GM23338 (cell line): ENCODE measurements around the gene SERPINB2. TPM values are rescaled to one million over a fixed set of nuclear protein-coding genes. Genes with fewer than 3 reads are reported as not detected.

Experiments used
- ATAC-seq: fragments of 200-7000 bp; cut with Tn5 transposase; 3 replicates; pipeline ENCODE4 v1.9.1; 2020
- DNase-seq: peaks from one replicate; pipeline ENCODE4 v3.0.0-alpha.2; 2015; ENCODE audit warnings: low spot score
- H2AFZ ChIP-seq: fragments of 200-600 bp; sonication (generic); 2 replicates; pipeline ENCODE4 v1.8.0; 2016; ENCODE audit warnings: antibody characterized with exemption, mild to moderate bottlenecking, moderate library complexity
- H3F3A ChIP-seq: fragments of 200-600 bp; sonication (generic); replicated peaks from 2 replicates; pipeline ENCODE4 v1.8.0; 2017; ENCODE audit warnings: antibody characterized with exemption, mixed run types, low read depth
- H3K27ac ChIP-seq: fragments of 200-600 bp; sonication (generic); 2 replicates; pipeline ENCODE4 v1.6.1; 2016; ENCODE audit warnings: low read depth
- H3K27me3 ChIP-seq: fragments of 200-600 bp; sonication (generic); 2 replicates; pipeline ENCODE4 v1.8.0; 2016; ENCODE audit warnings: mild to moderate bottlenecking, mixed run types, moderate library complexity; ENCODE audit not compliant: insufficient read depth
- H3K36me3 ChIP-seq: fragments of 200-600 bp; sonication (generic); 2 replicates; pipeline ENCODE4 v1.8.0; 2016; ENCODE audit warnings: mild to moderate bottlenecking; ENCODE audit not compliant: insufficient read depth
- H3K4me1 ChIP-seq: fragments of 200-600 bp; sonication (generic); 2 replicates; pipeline ENCODE4 v1.8.0; 2016; ENCODE audit warnings: mild to moderate bottlenecking, moderate library complexity; ENCODE audit not compliant: insufficient read depth
- H3K4me2 ChIP-seq: fragments of 200-600 bp; sonication (generic); 2 replicates; pipeline ENCODE4 v1.7.1; 2017; ENCODE audit warnings: mixed run types
- H3K4me3 ChIP-seq: fragments of 200-600 bp; sonication (generic); 2 replicates; pipeline ENCODE4 v1.6.1; 2016; ENCODE audit warnings: mixed run types
- H3K79me2 ChIP-seq: fragments of 200-600 bp; sonication (generic); replicated peaks from 2 replicates; pipeline ENCODE4 v1.8.0; 2017; ENCODE audit warnings: mild to moderate bottlenecking; ENCODE audit not compliant: insufficient read depth
- H3K9me2 ChIP-seq: fragments of 200-600 bp; sonication (generic); 2 replicates; pipeline ENCODE4 v1.8.0; 2017; ENCODE audit not compliant: insufficient read depth
- H4K20me1 ChIP-seq: fragments of 200-600 bp; sonication (generic); replicated peaks from 2 replicates; pipeline ENCODE4 v1.8.0; 2017; ENCODE audit warnings: mild to moderate bottlenecking; ENCODE audit not compliant: insufficient read depth
- H3K27ac Mint-ChIP-seq: 2 replicates; pipeline ENCODE4 v1.8.0; 2020; ENCODE audit warnings: inconsistent platforms, mild to moderate bottlenecking, moderate library complexity, mixed read lengths
- H3K27me3 Mint-ChIP-seq: 3 replicates; pipeline ENCODE4 v1.8.0; 2022; ENCODE audit warnings: low read depth, mild to moderate bottlenecking, moderate library complexity, mixed read lengths, inconsistent platforms; ENCODE audit not compliant: insufficient read depth, poor library complexity
- H3K36me3 Mint-ChIP-seq: 3 replicates; pipeline ENCODE4 v1.8.0; 2021; ENCODE audit warnings: low read depth, mild to moderate bottlenecking, inconsistent platforms, moderate library complexity, mixed read lengths
- H3K4me1 Mint-ChIP-seq: 3 replicates; pipeline ENCODE4 v1.8.0; 2020; ENCODE audit warnings: mild to moderate bottlenecking, inconsistent platforms, mixed read lengths
- H3K4me3 Mint-ChIP-seq: 3 replicates; pipeline ENCODE4 v1.8.0; 2021; ENCODE audit warnings: moderate library complexity, mild to moderate bottlenecking, inconsistent platforms, mixed read lengths
- H3K9me3 Mint-ChIP-seq: 3 replicates; pipeline ENCODE4 v1.8.0; 2020; ENCODE audit warnings: moderate library complexity, mild to moderate bottlenecking, inconsistent platforms, mixed read lengths
- CREB1 ChIP-seq: fragments of 250-450 bp; sonication (Bioruptor Pico); IDR thresholded peaks from 2 replicates; pipeline ENCODE4 v1.5.0; 2020; ENCODE audit warnings: low read depth, mild to moderate bottlenecking, moderate library complexity
- CTCF ChIP-seq, 2 experiments: fragments of 200-600 bp in 1 of 2; sonication (generic) in 1 of 2; conservative IDR thresholded peaks; 2 replicates each; pipeline versions ENCODE4 v1.5.1 to v1.6.1; 2016 to 2017; ENCODE audit warnings: antibody characterized with exemption in 2 of 2, low read depth in 2 of 2, mild to moderate bottlenecking in 2 of 2, moderate library complexity in 1 of 2
- EZH2 ChIP-seq: fragments of 200-600 bp; sonication (generic); IDR thresholded peaks from one replicate; pipeline ENCODE4 v1.8.0; 2017; ENCODE audit warnings: antibody characterized with exemption, mild to moderate bottlenecking, low read depth; ENCODE audit not compliant: unreplicated experiment
- EZH2phosphoT487 ChIP-seq: fragments of 200-600 bp; sonication (generic); IDR thresholded peaks from one replicate; pipeline ENCODE4 v1.8.1; 2018; ENCODE audit warnings: antibody characterized with exemption; ENCODE audit not compliant: unreplicated experiment
- JUNB ChIP-seq: IDR thresholded peaks from one replicate; pipeline ENCODE4 v1.6.1; 2016; ENCODE audit warnings: antibody characterized with exemption; ENCODE audit not compliant: unreplicated experiment
- NANOG ChIP-seq: IDR thresholded peaks from 2 replicates; pipeline ENCODE4 v1.6.1; 2016; ENCODE audit warnings: antibody characterized with exemption, borderline replicate concordance
- POLR2AphosphoS5 ChIP-seq: IDR thresholded peaks from 2 replicates; pipeline ENCODE4 v1.6.1; 2016; ENCODE audit warnings: antibody characterized with exemption, low read depth
- REST ChIP-seq: IDR thresholded peaks from one replicate; pipeline ENCODE4 v1.6.1; 2018; ENCODE audit warnings: antibody characterized with exemption; ENCODE audit not compliant: unreplicated experiment
- STAT1 ChIP-seq: IDR thresholded peaks from one replicate; pipeline ENCODE4 v1.6.1; 2016; ENCODE audit warnings: antibody characterized with exemption; ENCODE audit not compliant: unreplicated experiment
- ZNF114 ChIP-seq: fragments of 250-450 bp; sonication (Bioruptor Pico); IDR thresholded peaks from 2 replicates; pipeline ENCODE4 v1.5.0; 2020; ENCODE audit warnings: mild to moderate bottlenecking, moderate library complexity
- ZNF331 ChIP-seq: fragments of 250-450 bp; sonication (Bioruptor Pico); IDR thresholded peaks from 2 replicates; pipeline ENCODE4 v1.5.0; 2020; ENCODE audit warnings: low read depth, mild to moderate bottlenecking, moderate library complexity
- ZNF462 ChIP-seq: fragments of 250-450 bp; sonication (Bioruptor Pico); IDR thresholded peaks from 2 replicates; pipeline ENCODE4 v1.5.0; 2020; ENCODE audit warnings: mild to moderate bottlenecking, moderate library complexity
- polyA plus RNA-seq: library from polyadenylated mRNA; unstranded; fragments of >200 nt; fragmentation: Nextera tagmentation; extraction: Ambion mirVana; gene quantifications from 2 replicates; pipeline ENCODE4 v1.2.1, GENCODE V29; 2016
- total RNA-seq: library from RNA; depleted of rRNA; stranded (reverse); fragments of >200 nt; shearing (Covaris generic); gene quantifications from 2 replicates; pipeline ENCODE4 v1.2.3, GENCODE V29; 2014
- TF ChIP-seq, protein P1 (sequence below): IDR thresholded peaks from 2 replicates; pipeline ENCODE4 v1.6.1; 2016; ENCODE audit warnings: antibody characterized with exemption

The SERPINB2 gene
- total and polyA plus RNA-seq, 2 experiments from 2014 or later, result not detected

DNA sequence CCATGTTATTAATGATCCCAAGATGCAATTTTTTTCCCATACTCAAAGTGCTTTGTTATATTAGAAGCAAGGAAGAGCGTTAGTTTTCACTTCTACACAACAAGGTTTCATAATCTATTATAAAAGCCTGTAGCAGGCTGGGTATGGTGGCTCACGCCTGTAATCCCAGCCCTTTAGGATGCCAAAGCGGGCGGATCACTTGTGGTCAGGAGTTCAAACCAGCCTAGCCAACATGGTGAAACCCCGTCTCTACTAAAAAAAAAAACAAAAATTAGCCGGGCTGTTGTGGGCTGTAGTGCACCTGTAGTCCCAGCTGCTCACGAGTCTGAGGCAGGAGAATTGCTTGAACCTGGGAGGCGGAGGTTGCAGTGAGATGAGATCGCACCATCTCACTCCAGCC is 19.0 kb upstream of the SERPINB2 start:
- Mint-ChIP-seq H3K27me3 (peaks cover 6% of the 10 kb centered on the region), H3K4me1 (no peaks in the 10 kb centered on the region), H3K9me3 (no peaks in the 10 kb centered on the region), H3K27ac (no peak overlapping the region), H3K4me3 (no peak overlapping the region), H3K36me3 (no peaks in the 10 kb centered on the region)
- H3K4me1 ChIP-seq, result no peaks in the 10 kb centered on the region
- no peaks in the 10 kb centered on the region for H4K20me1 ChIP-seq
- H3K4me2 ChIP-seq, result no peak overlapping the region
- DNase-seq, result no peak
- no peaks in the 10 kb centered on the region for H3K36me3 ChIP-seq
- ATAC-seq, result no peak
- H3K27ac ChIP-seq, result no peak overlapping the region
- no peaks in the 10 kb centered on the region for H3K27me3 ChIP-seq
- no peaks in the 10 kb centered on the region for H3K79me2 ChIP-seq
- no peaks in the 10 kb centered on the region for H3F3A ChIP-seq
- H3K9me2 ChIP-seq, result no peaks in the 10 kb centered on the region
- H3K4me3 ChIP-seq, result no peak overlapping the region
- no peak overlapping the region for H2AFZ ChIP-seq
- TF ChIP-seq CREB1 (CRISPR knock-in tag), result no peak
- no peak for TF ChIP-seq STAT1
- TF ChIP-seq JUNB, result no peak
- TF ChIP-seq REST, result no peak
- TF ChIP-seq POLR2AphosphoS5, result no peak
- TF ChIP-seq EZH2, result no peak
- no peak for TF ChIP-seq ZNF331 (CRISPR knock-in tag)
- no peak for TF ChIP-seq EZH2phosphoT487
- no peak for TF ChIP-seq CTCF (conservative IDR thresholded peaks at IDR 0.05; ENCODE audit: low read depth in 2 of 2)
- TF ChIP-seq ZNF114, result no peak
- TF ChIP-seq, protein P1, sequence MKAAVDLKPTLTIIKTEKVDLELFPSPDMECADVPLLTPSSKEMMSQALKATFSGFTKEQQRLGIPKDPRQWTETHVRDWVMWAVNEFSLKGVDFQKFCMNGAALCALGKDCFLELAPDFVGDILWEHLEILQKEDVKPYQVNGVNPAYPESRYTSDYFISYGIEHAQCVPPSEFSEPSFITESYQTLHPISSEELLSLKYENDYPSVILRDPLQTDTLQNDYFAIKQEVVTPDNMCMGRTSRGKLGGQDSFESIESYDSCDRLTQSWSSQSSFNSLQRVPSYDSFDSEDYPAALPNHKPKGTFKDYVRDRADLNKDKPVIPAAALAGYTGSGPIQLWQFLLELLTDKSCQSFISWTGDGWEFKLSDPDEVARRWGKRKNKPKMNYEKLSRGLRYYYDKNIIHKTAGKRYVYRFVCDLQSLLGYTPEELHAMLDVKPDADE, result no peak
- TF ChIP-seq ZNF462 (CRISPR knock-in tag), result no peak
- no peak for TF ChIP-seq NANOG
